Endothelial cell of umbilical vein (primary cell): ENCODE results near the gene WDR48.

Source experiments
- CTCF ChIP-seq, 2 donors: IDR thresholded peaks; 1 replicate in 1 of 2; 2 replicates in 1 of 2; pipeline ENCODE4 v1.5.1; 2011; ENCODE audit warnings: low read length in 2 of 2, mild to moderate bottlenecking in 2 of 2, moderate library complexity in 2 of 2, control low read depth in 1 of 2, inconsistent platforms in 1 of 2, low read depth in 1 of 2; ENCODE audit not compliant: insufficient read depth in 1 of 2; ENCODE audit errors: extremely low read depth in 1 of 2
- EZH2 ChIP-seq: IDR thresholded peaks from 2 replicates; pipeline ENCODE4 v1.6.1; 2012; ENCODE audit warnings: borderline replicate concordance, low read depth, mild to moderate bottlenecking, moderate library complexity, low read length, inconsistent platforms; ENCODE audit not compliant: severe bottlenecking
- FOS ChIP-seq: IDR thresholded peaks from 2 replicates; pipeline ENCODE4 v1.6.1; 2011; ENCODE audit warnings: mild to moderate bottlenecking, low read length, moderate library complexity, borderline replicate concordance; ENCODE audit not compliant: insufficient read depth
- GATA2 ChIP-seq: IDR thresholded peaks from 2 replicates; pipeline ENCODE4 v1.7.0; 2011; ENCODE audit warnings: low read depth, mild to moderate bottlenecking, moderate library complexity, mixed read lengths, low read length; ENCODE audit not compliant: insufficient read length, insufficient read depth
- JUN ChIP-seq: IDR thresholded peaks from 2 replicates; pipeline ENCODE4 v1.6.1; 2011; ENCODE audit warnings: borderline replicate concordance, low read depth; ENCODE audit not compliant: insufficient read length, insufficient read depth
- MAX ChIP-seq: IDR thresholded peaks from 2 replicates; pipeline ENCODE4 v1.6.1; 2011; ENCODE audit not compliant: insufficient read depth, insufficient read length
- MYC ChIP-seq: IDR thresholded peaks from one replicate; pipeline ENCODE4 v1.6.1; 2011; ENCODE audit warnings: mild to moderate bottlenecking, low read depth, low read length
- POLR2A ChIP-seq: IDR thresholded peaks from 2 replicates; pipeline ENCODE4 v1.6.1; 2012; ENCODE audit warnings: low read depth, mild to moderate bottlenecking, control low read depth, low read length
- POLR2AphosphoS5 ChIP-seq: IDR thresholded peaks from 2 replicates; pipeline ENCODE4 v1.6.1; 2012; ENCODE audit warnings: low read depth, mild to moderate bottlenecking, control low read depth, low read length, moderate library complexity; ENCODE audit not compliant: insufficient read depth

GRCh38 chr3:39102504-39103323 is 50.9 kb downstream of the WDR48 start:
- TF ChIP-seq MAX = no peak
- TF ChIP-seq POLR2A = no peak
- no peak for TF ChIP-seq CTCF (IDR thresholded peaks at IDR 0.05; ENCODE audit: extremely low read depth in 1 of 2, insufficient read depth in 1 of 2, low read depth in 1 of 2, low read length in 2 of 2)
- no peak for TF ChIP-seq JUN
- no peak for TF ChIP-seq EZH2
- TF ChIP-seq POLR2AphosphoS5 = no peak
- TF ChIP-seq MYC = no peak
- no peak for TF ChIP-seq FOS
- no peak for TF ChIP-seq GATA2
